GM21390 (cell line): Measurements from ENCODE around the gene INPP5J.
"Not testable (repeated sequence)": the region's sequence is repeated elsewhere in the genome, so short reads cannot be mapped to it uniquely, and the experiment has no call there.

Experiments
- ATAC-seq: cut with Tn5 transposase; IDR thresholded peaks from one replicate; pipeline ENCODE4 v1.9.1; 2021; ENCODE audit not compliant: unreplicated experiment

Gene INPP5J

GRCh38 chr22:31122532-31123291 is at the start of gene INPP5J:
Gene INPP5J, plus strand, starts transcription at chr22:31122966. Its CDS starts 49 bp downstream, at chr22:31123015.
- no peak for ATAC-seq

GRCh38 chr22:31073125-31073524 is 49.6 kb upstream of the INPP5J start:
- ATAC-seq: not testable (repeated sequence)

GRCh38 chr22:31073545-31074145 is 49.1 kb upstream of the INPP5J start:
- ATAC-seq: not testable (repeated sequence)

- ATAC-seq: no peak
These were observed 46.8 kb upstream of the INPP5J start for GRCh38 chr22:31075961-31076360.

- no peak for ATAC-seq
These were observed 45.1 kb upstream of the INPP5J start for GRCh38 chr22:31077681-31078080.

- ATAC-seq: not testable (repeated sequence)
These were observed 44.4 kb upstream of the INPP5J start for GRCh38 chr22:31078389-31078788.

GRCh38 chr22:31079095-31079642 is 43.6 kb upstream of the INPP5J start:
- no peak for ATAC-seq

GRCh38 chr22:31080164-31080847 is 42.5 kb upstream of the INPP5J start:
- ATAC-seq: no peak

GRCh38 chr22:31080848-31081649 is 41.7 kb upstream of the INPP5J start, which contains the start of gene SMTN:
Gene SMTN, plus strand, starts transcription at chr22:31081318. Its CDS starts 1,941 bp downstream, at chr22:31083259.
- peak; percentile 45 for ATAC-seq

- no peak for ATAC-seq
These were observed 40.7 kb upstream of the INPP5J start for GRCh38 chr22:31081963-31082605.

- ATAC-seq: no peak
These were observed 40.0 kb upstream of the INPP5J start for GRCh38 chr22:31082606-31083376.

- ATAC-seq: no peak
These were observed 39.4 kb upstream of the INPP5J start for GRCh38 chr22:31083377-31083768.

- ATAC-seq: no peak
These were observed 38.6 kb upstream of the INPP5J start for GRCh38 chr22:31083923-31084810.

- peak; percentile 52 for ATAC-seq
These were observed 37.8 kb upstream of the INPP5J start for GRCh38 chr22:31084811-31085492.

- ATAC-seq: no peak
These were observed 37.3 kb upstream of the INPP5J start for GRCh38 chr22:31085493-31085824.

GRCh38 chr22:31085928-31086327 is 36.8 kb upstream of the INPP5J start:
- no peak for ATAC-seq

- no peak for ATAC-seq
These were observed 35.9 kb upstream of the INPP5J start for GRCh38 chr22:31086703-31087330.
